Gastrocnemius medialis (tissue), 4 donors: ENCODE data around the gene TMIGD1.

Source experiments
- CTCF ChIP-seq, 5 experiments: fragments of 450-650 bp in 3 of 5; fragments of 200-600 bp in 2 of 5; sonication (generic) in 2 of 5; IDR thresholded peaks in 4 of 5; conservative IDR thresholded peaks in 1 of 5; 1 replicate in 4 of 5; 2 replicates in 1 of 5; pipeline ENCODE4 v1.5.1; 2016 to 2019; ENCODE audit warnings: antibody characterized with exemption in 5 of 5, mild to moderate bottlenecking in 3 of 5, moderate library complexity in 3 of 5
- POLR2A ChIP-seq, 2 donors: fragments of 450-650 bp; IDR thresholded peaks; one replicate each; pipeline ENCODE4 v1.6.1; 2017; ENCODE audit warnings: antibody characterized with exemption in 2 of 2, mild to moderate bottlenecking in 2 of 2, moderate library complexity in 2 of 2

GRCh38 chr17:30369995-30370394 lies 36.1 kb upstream of the TMIGD1 start:
- no peak for TF ChIP-seq CTCF (IDR thresholded peaks at IDR 0.05 in 4 of 5, conservative IDR thresholded peaks at IDR 0.05 in 1 of 5)
- TF ChIP-seq POLR2A (IDR thresholded peaks at IDR 0.05): no peak
